Loucy (cell line): ENCODE results near the gene MYCN.

Experiments used
- H2AFZ ChIP-seq: fragments of 200-600 bp; sonication (generic); 2 replicates; pipeline ENCODE4 v1.6.0; 2016; ENCODE audit warnings: antibody characterized with exemption, mild to moderate bottlenecking, low read length, moderate library complexity
- H3F3A ChIP-seq: fragments of 200-600 bp; 2 replicates; pipeline ENCODE4 v1.6.0; 2016; ENCODE audit warnings: antibody characterized with exemption, low read depth, mild to moderate bottlenecking
- H3K27me3 ChIP-seq: fragments of 200-600 bp; sonication (generic); 2 replicates; pipeline ENCODE4 v1.6.1; 2014; ENCODE audit warnings: low read length, mild to moderate bottlenecking; ENCODE audit not compliant: insufficient read depth, poor library complexity, severe bottlenecking
- H3K36me3 ChIP-seq: fragments of 200-600 bp; sonication (generic); 2 replicates; pipeline ENCODE4 v1.6.1; 2016; ENCODE audit warnings: low read length; ENCODE audit not compliant: insufficient read depth
- H3K4me1 ChIP-seq: fragments of 200-600 bp; sonication (generic); 2 replicates; pipeline ENCODE4 v1.5.1; 2014; ENCODE audit warnings: low read length, mild to moderate bottlenecking; ENCODE audit not compliant: insufficient read depth, poor library complexity, severe bottlenecking
- H3K4me2 ChIP-seq: fragments of 200-600 bp; sonication (generic); 2 replicates; pipeline ENCODE4 v1.6.0; 2014; ENCODE audit warnings: antibody characterized with exemption, low read length, low read depth, mild to moderate bottlenecking; ENCODE audit not compliant: poor library complexity, severe bottlenecking
- H3K4me3 ChIP-seq: fragments of 200-600 bp; sonication (generic); 2 replicates; pipeline ENCODE4 v1.5.1; 2014; ENCODE audit warnings: low read length, mild to moderate bottlenecking, mixed read lengths; ENCODE audit not compliant: poor library complexity, severe bottlenecking
- H3K79me2 ChIP-seq: fragments of 200-600 bp; sonication (generic); 2 replicates; pipeline ENCODE4 v1.6.1; 2014; ENCODE audit warnings: low read length; ENCODE audit not compliant: insufficient read depth
- H3K9ac ChIP-seq: fragments of 200-600 bp; sonication (generic); 2 replicates; pipeline ENCODE4 v1.6.0; 2014; ENCODE audit warnings: mild to moderate bottlenecking, low read depth, low read length, moderate library complexity; ENCODE audit not compliant: poor library complexity, severe bottlenecking
- H3K9me2 ChIP-seq: fragments of 200-600 bp; sonication (generic); replicated peaks from 2 replicates; pipeline ENCODE4 v1.6.1; 2016; ENCODE audit warnings: low read depth, low read length, mixed read lengths
- H3K9me3 ChIP-seq: fragments of 200-600 bp; sonication (generic); 2 replicates; pipeline ENCODE4 v1.6.1; 2014; ENCODE audit warnings: mild to moderate bottlenecking, antibody characterized with exemption, low read length, low read depth; ENCODE audit not compliant: insufficient read depth
- H4K20me1 ChIP-seq: fragments of 200-600 bp; sonication (generic); 2 replicates; pipeline ENCODE4 v1.6.0; 2014; ENCODE audit warnings: antibody characterized with exemption, low read length, mild to moderate bottlenecking; ENCODE audit not compliant: insufficient read depth, poor library complexity, severe bottlenecking
- EZH2phosphoT487 ChIP-seq: fragments of 200-600 bp; IDR thresholded peaks from 2 replicates; pipeline ENCODE4 v1.6.1; 2018; ENCODE audit warnings: antibody characterized with exemption, mild to moderate bottlenecking, moderate library complexity, borderline replicate concordance
- TF ChIP-seq, protein P1 (sequence below): fragments of 200-600 bp; sonication (generic); conservative IDR thresholded peaks from 2 replicates; pipeline ENCODE4 v1.5.1; 2014; ENCODE audit warnings: mild to moderate bottlenecking, antibody characterized with exemption, low read length

MYCN gene

GRCh38 chr2:15920696-15921095 lies 19.7 kb upstream of the MYCN start:
- no peaks in the 10 kb centered on the region for H3F3A ChIP-seq
- no peaks in the 10 kb centered on the region for H3K36me3 ChIP-seq
- H4K20me1 ChIP-seq, result no peaks in the 10 kb centered on the region
- TF ChIP-seq, protein P1, sequence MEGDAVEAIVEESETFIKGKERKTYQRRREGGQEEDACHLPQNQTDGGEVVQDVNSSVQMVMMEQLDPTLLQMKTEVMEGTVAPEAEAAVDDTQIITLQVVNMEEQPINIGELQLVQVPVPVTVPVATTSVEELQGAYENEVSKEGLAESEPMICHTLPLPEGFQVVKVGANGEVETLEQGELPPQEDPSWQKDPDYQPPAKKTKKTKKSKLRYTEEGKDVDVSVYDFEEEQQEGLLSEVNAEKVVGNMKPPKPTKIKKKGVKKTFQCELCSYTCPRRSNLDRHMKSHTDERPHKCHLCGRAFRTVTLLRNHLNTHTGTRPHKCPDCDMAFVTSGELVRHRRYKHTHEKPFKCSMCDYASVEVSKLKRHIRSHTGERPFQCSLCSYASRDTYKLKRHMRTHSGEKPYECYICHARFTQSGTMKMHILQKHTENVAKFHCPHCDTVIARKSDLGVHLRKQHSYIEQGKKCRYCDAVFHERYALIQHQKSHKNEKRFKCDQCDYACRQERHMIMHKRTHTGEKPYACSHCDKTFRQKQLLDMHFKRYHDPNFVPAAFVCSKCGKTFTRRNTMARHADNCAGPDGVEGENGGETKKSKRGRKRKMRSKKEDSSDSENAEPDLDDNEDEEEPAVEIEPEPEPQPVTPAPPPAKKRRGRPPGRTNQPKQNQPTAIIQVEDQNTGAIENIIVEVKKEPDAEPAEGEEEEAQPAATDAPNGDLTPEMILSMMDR, result no peak
- no peak for TF ChIP-seq EZH2phosphoT487
- H3K9me3 ChIP-seq, result no peaks in the 10 kb centered on the region
- H3K9ac ChIP-seq, result no peak overlapping the region
- H3K79me2 ChIP-seq, result no peaks in the 10 kb centered on the region
- H3K27me3 ChIP-seq, result no peaks in the 10 kb centered on the region
- no peak overlapping the region for H3K4me3 ChIP-seq
- no peak overlapping the region for H2AFZ ChIP-seq
- no peaks in the 10 kb centered on the region for H3K9me2 ChIP-seq
- H3K4me2 ChIP-seq, result no peak overlapping the region
- no peaks in the 10 kb centered on the region for H3K4me1 ChIP-seq

GRCh38 chr2:15923597-15923996 lies 16.8 kb upstream of the MYCN start:
- H3K27me3 ChIP-seq, result no peaks in the 10 kb centered on the region
- no peaks in the 10 kb centered on the region for H3K4me1 ChIP-seq
- H3K9ac ChIP-seq, result no peak overlapping the region
- no peaks in the 10 kb centered on the region for H3F3A ChIP-seq
- no peaks in the 10 kb centered on the region for H3K9me3 ChIP-seq
- H2AFZ ChIP-seq, result no peak overlapping the region
- TF ChIP-seq, protein P1, result no peak
- no peak for TF ChIP-seq EZH2phosphoT487
- H3K36me3 ChIP-seq, result no peaks in the 10 kb centered on the region
- no peaks in the 10 kb centered on the region for H3K9me2 ChIP-seq
- H3K4me3 ChIP-seq, result no peak overlapping the region
- H3K79me2 ChIP-seq, result no peaks in the 10 kb centered on the region
- H4K20me1 ChIP-seq, result no peaks in the 10 kb centered on the region
- H3K4me2 ChIP-seq, result no peak overlapping the region

GRCh38 chr2:15925819-15926218 lies 14.5 kb upstream of the MYCN start:
- H3K4me2 ChIP-seq, result no peak overlapping the region
- no peak overlapping the region for H3K9ac ChIP-seq
- H3K9me2 ChIP-seq, result no peaks in the 10 kb centered on the region
- H3F3A ChIP-seq, result no peaks in the 10 kb centered on the region
- H4K20me1 ChIP-seq, result no peaks in the 10 kb centered on the region
- no peaks in the 10 kb centered on the region for H3K4me1 ChIP-seq
- no peak for TF ChIP-seq EZH2phosphoT487
- H3K79me2 ChIP-seq, result no peaks in the 10 kb centered on the region
- no peaks in the 10 kb centered on the region for H3K36me3 ChIP-seq
- no peaks in the 10 kb centered on the region for H3K27me3 ChIP-seq
- no peak overlapping the region for H2AFZ ChIP-seq
- H3K9me3 ChIP-seq, result no peaks in the 10 kb centered on the region
- no peak overlapping the region for H3K4me3 ChIP-seq

DNA sequence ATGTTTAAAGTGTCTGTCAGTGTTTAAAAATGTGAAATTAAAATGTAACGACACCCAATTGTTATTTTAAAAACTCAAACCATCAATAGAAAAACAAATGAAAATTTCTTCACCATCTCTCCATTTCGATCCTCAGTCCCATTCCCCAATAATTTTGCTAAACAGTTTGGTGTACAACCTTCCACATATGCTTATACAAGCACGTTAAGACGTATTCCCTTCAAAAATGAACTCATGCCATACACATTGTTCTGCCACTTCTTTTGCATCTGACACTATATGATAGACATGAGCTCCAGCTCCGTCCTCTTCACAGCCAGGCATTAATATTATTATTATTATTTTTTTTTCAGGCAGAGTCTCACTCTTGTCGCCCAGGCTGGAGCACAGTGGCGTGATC lies 14.1 kb upstream of the MYCN start:
- Histone ChIP-seq H3F3A (no peaks in the 10 kb centered on the region), H3K9ac (no peak overlapping the region), H3K79me2 (no peaks in the 10 kb centered on the region), H3K4me1 (no peaks in the 10 kb centered on the region), H3K4me2 (no peak overlapping the region), H3K4me3 (no peak overlapping the region), H3K9me2 (no peaks in the 10 kb centered on the region), H4K20me1 (no peaks in the 10 kb centered on the region), H3K27me3 (no peaks in the 10 kb centered on the region), H3K9me3 (no peaks in the 10 kb centered on the region), H2AFZ (no peak overlapping the region), H3K36me3 (no peaks in the 10 kb centered on the region)
- TF ChIP-seq, protein P1, result no peak
- no peak for TF ChIP-seq EZH2phosphoT487
